ENCODE measurements around the gene ZNF488.

Gene ZNF488

DNA sequence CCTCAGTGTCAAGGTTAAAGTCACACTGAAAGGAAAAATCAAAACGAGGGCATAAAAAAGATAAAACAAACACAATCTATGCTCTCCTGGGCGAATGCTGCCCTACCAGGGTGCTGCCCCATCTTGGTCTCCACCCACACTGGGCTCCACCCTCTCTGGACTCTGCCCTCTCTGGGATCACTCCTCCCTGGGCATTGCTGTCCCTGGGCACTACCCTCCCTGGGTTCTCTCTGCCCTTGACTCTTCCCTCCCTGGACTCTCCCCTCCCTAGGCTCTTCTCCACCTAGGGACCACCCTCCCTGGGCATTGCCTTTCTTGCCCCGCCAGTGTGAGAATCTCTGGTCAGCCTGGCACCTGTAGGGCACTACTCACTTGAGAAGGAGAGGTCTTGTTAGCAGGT is 53.3 kb downstream of the ZNF488 start:
- no peak overlapping the region for H3K4me3 ChIP-seq (replicated peaks; ENCODE audit: low read depth, low read length)
- DNase-seq (ENCODE audit: low read depth), result no peak
- TF ChIP-seq, protein P1, sequence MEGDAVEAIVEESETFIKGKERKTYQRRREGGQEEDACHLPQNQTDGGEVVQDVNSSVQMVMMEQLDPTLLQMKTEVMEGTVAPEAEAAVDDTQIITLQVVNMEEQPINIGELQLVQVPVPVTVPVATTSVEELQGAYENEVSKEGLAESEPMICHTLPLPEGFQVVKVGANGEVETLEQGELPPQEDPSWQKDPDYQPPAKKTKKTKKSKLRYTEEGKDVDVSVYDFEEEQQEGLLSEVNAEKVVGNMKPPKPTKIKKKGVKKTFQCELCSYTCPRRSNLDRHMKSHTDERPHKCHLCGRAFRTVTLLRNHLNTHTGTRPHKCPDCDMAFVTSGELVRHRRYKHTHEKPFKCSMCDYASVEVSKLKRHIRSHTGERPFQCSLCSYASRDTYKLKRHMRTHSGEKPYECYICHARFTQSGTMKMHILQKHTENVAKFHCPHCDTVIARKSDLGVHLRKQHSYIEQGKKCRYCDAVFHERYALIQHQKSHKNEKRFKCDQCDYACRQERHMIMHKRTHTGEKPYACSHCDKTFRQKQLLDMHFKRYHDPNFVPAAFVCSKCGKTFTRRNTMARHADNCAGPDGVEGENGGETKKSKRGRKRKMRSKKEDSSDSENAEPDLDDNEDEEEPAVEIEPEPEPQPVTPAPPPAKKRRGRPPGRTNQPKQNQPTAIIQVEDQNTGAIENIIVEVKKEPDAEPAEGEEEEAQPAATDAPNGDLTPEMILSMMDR (IDR thresholded peaks at IDR 0.05; ENCODE audit: low read length, missing control alignments), result no peak

GRCh38 chr10:47330366-47330765 is 53.7 kb downstream of the ZNF488 start:
- no peak for DNase-seq (ENCODE audit: low read depth)
- H3K4me3 ChIP-seq (replicated peaks; ENCODE audit: low read depth, low read length), result no peak overlapping the region
- TF ChIP-seq, protein P1 (IDR thresholded peaks at IDR 0.05; ENCODE audit: low read length, missing control alignments), result no peak

- TF ChIP-seq, protein P1 (IDR thresholded peaks at IDR 0.05; ENCODE audit: low read length, missing control alignments), result no peak
- no peak overlapping the region for H3K4me3 ChIP-seq (replicated peaks; ENCODE audit: low read depth, low read length)
- no peak for DNase-seq (ENCODE audit: low read depth)
Observed at GRCh38 chr10:47329855-47330254, 54.2 kb downstream of the ZNF488 start.

- H3K4me3 ChIP-seq (replicated peaks; ENCODE audit: low read depth, low read length), result no peak overlapping the region
- TF ChIP-seq, protein P1 (IDR thresholded peaks at IDR 0.05; ENCODE audit: low read length, missing control alignments), result no peak
- DNase-seq (ENCODE audit: low read depth), result no peak
Observed at GRCh38 chr10:47326927-47327330, 57.2 kb downstream of the ZNF488 start.

- H3K4me3 ChIP-seq (replicated peaks; ENCODE audit: low read depth, low read length), result no peak overlapping the region
- TF ChIP-seq, protein P1 (IDR thresholded peaks at IDR 0.05; ENCODE audit: low read length, missing control alignments), result no peak
- DNase-seq (ENCODE audit: low read depth), result no peak
Observed at GRCh38 chr10:47326306-47326926, 57.7 kb downstream of the ZNF488 start.

- TF ChIP-seq, protein P1 (IDR thresholded peaks at IDR 0.05; ENCODE audit: low read length, missing control alignments), result no peak
- H3K4me3 ChIP-seq (replicated peaks; ENCODE audit: low read depth, low read length), result no peak overlapping the region
- no peak for DNase-seq (ENCODE audit: low read depth)
Observed at GRCh38 chr10:47325303-47326291, 58.5 kb downstream of the ZNF488 start.
